ENCODE results near the gene DCAF8. TPM values are rescaled to one million over a fixed set of nuclear protein-coding genes. Genes with fewer than 3 reads are reported as not detected.

DCAF8 gene
- total RNA-seq (2021) (121 to 143 TPM (median 128 TPM) in 3 replicates), Bru-seq, nascent RNA (percentile 94 among the genes with signal in this experiment)
- long read RNA-seq, experiment 1, full-length matches to known transcripts: 91 of 347 reads
- long read RNA-seq, experiment 1, partial matches to known transcripts: 23 of 347 reads
- long read RNA-seq, experiment 1, other reads (novel, unspliced or antisense): 233 of 347 reads
- long read RNA-seq, experiment 2, full-length matches to known transcripts: 18 of 88 reads
- long read RNA-seq, experiment 2, partial matches to known transcripts: 24 of 88 reads
- long read RNA-seq, experiment 2, other reads (novel, unspliced or antisense): 46 of 88 reads
- long read RNA-seq, experiment 3, full-length matches to known transcripts: 9 of 27 reads
- long read RNA-seq, experiment 3, partial matches to known transcripts: 4 of 27 reads
- long read RNA-seq, experiment 3, other reads (novel, unspliced or antisense): 14 of 27 reads

DNA sequence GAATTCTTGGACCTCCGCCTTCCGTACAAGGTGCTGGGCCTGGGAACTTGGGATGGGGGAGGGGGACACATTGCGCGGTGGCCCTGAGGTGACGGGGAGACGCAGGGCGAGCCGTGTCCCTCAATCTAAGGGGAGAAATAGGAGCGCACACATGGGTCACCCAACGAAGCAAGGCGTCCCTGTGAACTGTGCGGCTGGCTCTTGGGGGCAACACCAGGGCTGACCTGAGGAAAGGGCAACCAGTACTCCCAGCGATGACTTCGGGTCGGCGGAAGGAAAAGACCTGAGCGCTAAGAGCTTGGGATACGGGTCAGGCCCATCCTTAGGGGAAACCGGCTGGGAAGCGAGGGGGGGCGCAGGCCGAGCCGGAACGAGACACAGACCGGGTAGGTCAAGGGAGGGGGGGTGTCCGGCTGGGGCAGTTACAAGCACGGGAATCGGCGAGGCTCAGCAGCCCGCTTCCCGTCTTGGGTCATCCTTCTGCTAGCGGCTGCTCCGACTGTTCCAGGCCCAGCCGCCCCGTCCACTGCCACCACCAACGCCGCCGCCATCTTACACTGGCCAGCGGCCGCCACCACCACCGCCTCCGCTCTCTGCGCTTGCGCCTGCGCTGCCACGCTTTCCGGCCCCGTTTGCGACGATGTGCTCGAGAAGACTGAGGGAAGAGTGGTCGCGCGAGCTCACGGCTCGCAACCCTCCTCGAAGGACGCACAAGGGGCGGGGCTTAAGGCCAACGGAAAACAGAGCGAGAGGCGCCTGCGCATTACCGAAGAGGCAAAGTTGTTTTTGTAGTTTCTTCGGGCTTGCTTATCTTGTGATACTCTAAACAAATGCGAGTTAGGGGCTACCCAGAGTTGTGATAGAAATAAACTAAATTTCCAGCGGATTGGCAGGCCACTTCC is at the start of gene DCAF8:
TSS of gene DCAF8 (minus strand) at position 657 of the 902 bp plus-strand sequence. CDS start 18,541 bp downstream, outside the sequence.
- POLR2A ChIA-PET: interaction anchor here (0.5 to 1.8 kb wide), 7 partner anchors 10 to 164 kb away, joined by 3 to 12 read pairs (median 3); partner anchors contain the start of genes IGSF8 and PEX19
- CTCF ChIA-PET: interaction anchor here (0.6 to 8.9 kb wide), 14 partner anchors 10 to 343 kb away, joined by 3 to 60 read pairs (median 4); partner anchors contain the start of gene PEX19
- Mint-ChIP-seq H3K4me3 (peak within 1 kb of the TSS; percentile 98), H3K36me3 (peaks cover 6% of the 10 kb centered on the region), H3K27ac (peak within 1 kb of the TSS; percentile 99), H3K4me1 (peaks cover 32% of the 10 kb centered on the region), H3K27me3 (ENCODE audit: low read depth) (peaks cover 7% of the 10 kb centered on the region; the same call in 1 of the 2 replicates), H3K9me3 (no peaks in the 10 kb centered on the region)
- ATAC-seq (peak; percentile 96), DNase-seq (ENCODE audit: low spot score) (peak; percentile 99)
- TF ChIP-seq JUN (CRISPR knock-in tag; IDR thresholded peaks at IDR 0.05) (peak; percentile 90), ATF1 (CRISPR knock-in tag; IDR thresholded peaks at IDR 0.05) (peak; percentile 93), ZBTB21 (CRISPR knock-in tag; IDR thresholded peaks at IDR 0.05; ENCODE audit: borderline replicate concordance) (peak; percentile 87), ZNF416 (CRISPR knock-in tag; IDR thresholded peaks at IDR 0.05) (peak; percentile 62; the same call in 1 of the 2 replicates), ZNF121 (CRISPR knock-in tag; IDR thresholded peaks at IDR 0.05) (0 out of 2 replicates have a peak, but pooled peaks have one; percentile 2), SMAD4 (CRISPR knock-in tag; IDR thresholded peaks at IDR 0.05) (no peak), ZNF317 (CRISPR knock-in tag; IDR thresholded peaks at IDR 0.05; ENCODE audit: borderline replicate concordance, low read depth) (no peak), RELA (CRISPR knock-in tag; IDR thresholded peaks at IDR 0.05; ENCODE audit: borderline replicate concordance) (no peak), FOXP1 (CRISPR knock-in tag; IDR thresholded peaks at IDR 0.05; ENCODE audit: borderline replicate concordance) (peak; percentile 80), MYBL2 (CRISPR knock-in tag; IDR thresholded peaks at IDR 0.05) (peak; percentile 84; the same call in 1 of the 2 replicates), NFE2L1 (CRISPR knock-in tag; IDR thresholded peaks at IDR 0.05) (0 out of 2 replicates have a peak, but pooled peaks have one; percentile 56), SP1 (CRISPR knock-in tag; conservative IDR thresholded peaks at IDR 0.05) (peak; percentile 95), ZNF138 (CRISPR knock-in tag; conservative IDR thresholded peaks at IDR 0.05) (no peak; the same call in 1 of the 2 replicates), NFATC4 (CRISPR knock-in tag; IDR thresholded peaks at IDR 0.05) (no peak), KAT7 (CRISPR knock-in tag; IDR thresholded peaks at IDR 0.05; ENCODE audit: borderline replicate concordance) (0 out of 2 replicates have a peak, but pooled peaks have one; percentile 66), TEAD1 (CRISPR knock-in tag; IDR thresholded peaks at IDR 0.05) (peak; percentile 82), TP53 (CRISPR knock-in tag; IDR thresholded peaks at IDR 0.05) (peak; percentile 63; the same call in 1 of the 2 replicates), ETV6 (CRISPR knock-in tag; IDR thresholded peaks at IDR 0.05) (peak; percentile 87), ESRRA (CRISPR knock-in tag; IDR thresholded peaks at IDR 0.05; ENCODE audit: borderline replicate concordance) (no peak), CREB1 (CRISPR knock-in tag; IDR thresholded peaks at IDR 0.05) (no peak)
- TF ChIP-seq, protein P1, sequence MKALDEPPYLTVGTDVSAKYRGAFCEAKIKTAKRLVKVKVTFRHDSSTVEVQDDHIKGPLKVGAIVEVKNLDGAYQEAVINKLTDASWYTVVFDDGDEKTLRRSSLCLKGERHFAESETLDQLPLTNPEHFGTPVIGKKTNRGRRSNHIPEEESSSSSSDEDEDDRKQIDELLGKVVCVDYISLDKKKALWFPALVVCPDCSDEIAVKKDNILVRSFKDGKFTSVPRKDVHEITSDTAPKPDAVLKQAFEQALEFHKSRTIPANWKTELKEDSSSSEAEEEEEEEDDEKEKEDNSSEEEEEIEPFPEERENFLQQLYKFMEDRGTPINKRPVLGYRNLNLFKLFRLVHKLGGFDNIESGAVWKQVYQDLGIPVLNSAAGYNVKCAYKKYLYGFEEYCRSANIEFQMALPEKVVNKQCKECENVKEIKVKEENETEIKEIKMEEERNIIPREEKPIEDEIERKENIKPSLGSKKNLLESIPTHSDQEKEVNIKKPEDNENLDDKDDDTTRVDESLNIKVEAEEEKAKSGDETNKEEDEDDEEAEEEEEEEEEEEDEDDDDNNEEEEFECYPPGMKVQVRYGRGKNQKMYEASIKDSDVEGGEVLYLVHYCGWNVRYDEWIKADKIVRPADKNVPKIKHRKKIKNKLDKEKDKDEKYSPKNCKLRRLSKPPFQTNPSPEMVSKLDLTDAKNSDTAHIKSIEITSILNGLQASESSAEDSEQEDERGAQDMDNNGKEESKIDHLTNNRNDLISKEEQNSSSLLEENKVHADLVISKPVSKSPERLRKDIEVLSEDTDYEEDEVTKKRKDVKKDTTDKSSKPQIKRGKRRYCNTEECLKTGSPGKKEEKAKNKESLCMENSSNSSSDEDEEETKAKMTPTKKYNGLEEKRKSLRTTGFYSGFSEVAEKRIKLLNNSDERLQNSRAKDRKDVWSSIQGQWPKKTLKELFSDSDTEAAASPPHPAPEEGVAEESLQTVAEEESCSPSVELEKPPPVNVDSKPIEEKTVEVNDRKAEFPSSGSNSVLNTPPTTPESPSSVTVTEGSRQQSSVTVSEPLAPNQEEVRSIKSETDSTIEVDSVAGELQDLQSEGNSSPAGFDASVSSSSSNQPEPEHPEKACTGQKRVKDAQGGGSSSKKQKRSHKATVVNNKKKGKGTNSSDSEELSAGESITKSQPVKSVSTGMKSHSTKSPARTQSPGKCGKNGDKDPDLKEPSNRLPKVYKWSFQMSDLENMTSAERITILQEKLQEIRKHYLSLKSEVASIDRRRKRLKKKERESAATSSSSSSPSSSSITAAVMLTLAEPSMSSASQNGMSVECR (CRISPR knock-in tag; IDR thresholded peaks at IDR 0.05; ENCODE audit: borderline replicate concordance): peak; percentile 78; the same call in 1 of the 2 replicates
- TF ChIP-seq, protein P2, sequence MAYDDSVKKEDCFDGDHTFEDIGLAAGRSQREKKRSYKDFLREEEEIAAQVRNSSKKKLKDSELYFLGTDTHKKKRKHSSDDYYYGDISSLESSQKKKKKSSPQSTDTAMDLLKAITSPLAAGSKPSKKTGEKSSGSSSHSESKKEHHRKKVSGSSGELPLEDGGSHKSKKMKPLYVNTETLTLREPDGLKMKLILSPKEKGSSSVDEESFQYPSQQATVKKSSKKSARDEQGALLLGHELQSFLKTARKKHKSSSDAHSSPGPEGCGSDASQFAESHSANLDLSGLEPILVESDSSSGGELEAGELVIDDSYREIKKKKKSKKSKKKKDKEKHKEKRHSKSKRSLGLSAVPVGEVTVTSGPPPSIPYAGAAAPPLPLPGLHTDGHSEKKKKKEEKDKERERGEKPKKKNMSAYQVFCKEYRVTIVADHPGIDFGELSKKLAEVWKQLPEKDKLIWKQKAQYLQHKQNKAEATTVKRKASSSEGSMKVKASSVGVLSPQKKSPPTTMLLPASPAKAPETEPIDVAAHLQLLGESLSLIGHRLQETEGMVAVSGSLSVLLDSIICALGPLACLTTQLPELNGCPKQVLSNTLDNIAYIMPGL (CRISPR knock-in tag; IDR thresholded peaks at IDR 0.05): peak; percentile 96
- TF ChIP-seq, protein P3, sequence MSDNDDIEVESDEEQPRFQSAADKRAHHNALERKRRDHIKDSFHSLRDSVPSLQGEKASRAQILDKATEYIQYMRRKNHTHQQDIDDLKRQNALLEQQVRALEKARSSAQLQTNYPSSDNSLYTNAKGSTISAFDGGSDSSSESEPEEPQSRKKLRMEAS (CRISPR knock-in tag; IDR thresholded peaks at IDR 0.05): peak; percentile 86
- TF ChIP-seq, protein P4, sequence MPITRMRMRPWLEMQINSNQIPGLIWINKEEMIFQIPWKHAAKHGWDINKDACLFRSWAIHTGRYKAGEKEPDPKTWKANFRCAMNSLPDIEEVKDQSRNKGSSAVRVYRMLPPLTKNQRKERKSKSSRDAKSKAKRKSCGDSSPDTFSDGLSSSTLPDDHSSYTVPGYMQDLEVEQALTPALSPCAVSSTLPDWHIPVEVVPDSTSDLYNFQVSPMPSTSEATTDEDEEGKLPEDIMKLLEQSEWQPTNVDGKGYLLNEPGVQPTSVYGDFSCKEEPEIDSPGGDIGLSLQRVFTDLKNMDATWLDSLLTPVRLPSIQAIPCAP (CRISPR knock-in tag; IDR thresholded peaks at IDR 0.05): no peak
- TF ChIP-seq, protein P5, sequence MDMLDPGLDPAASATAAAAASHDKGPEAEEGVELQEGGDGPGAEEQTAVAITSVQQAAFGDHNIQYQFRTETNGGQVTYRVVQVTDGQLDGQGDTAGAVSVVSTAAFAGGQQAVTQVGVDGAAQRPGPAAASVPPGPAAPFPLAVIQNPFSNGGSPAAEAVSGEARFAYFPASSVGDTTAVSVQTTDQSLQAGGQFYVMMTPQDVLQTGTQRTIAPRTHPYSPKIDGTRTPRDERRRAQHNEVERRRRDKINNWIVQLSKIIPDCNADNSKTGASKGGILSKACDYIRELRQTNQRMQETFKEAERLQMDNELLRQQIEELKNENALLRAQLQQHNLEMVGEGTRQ (CRISPR knock-in tag; IDR thresholded peaks at IDR 0.05): peak; percentile 35
- TF ChIP-seq, protein P6, sequence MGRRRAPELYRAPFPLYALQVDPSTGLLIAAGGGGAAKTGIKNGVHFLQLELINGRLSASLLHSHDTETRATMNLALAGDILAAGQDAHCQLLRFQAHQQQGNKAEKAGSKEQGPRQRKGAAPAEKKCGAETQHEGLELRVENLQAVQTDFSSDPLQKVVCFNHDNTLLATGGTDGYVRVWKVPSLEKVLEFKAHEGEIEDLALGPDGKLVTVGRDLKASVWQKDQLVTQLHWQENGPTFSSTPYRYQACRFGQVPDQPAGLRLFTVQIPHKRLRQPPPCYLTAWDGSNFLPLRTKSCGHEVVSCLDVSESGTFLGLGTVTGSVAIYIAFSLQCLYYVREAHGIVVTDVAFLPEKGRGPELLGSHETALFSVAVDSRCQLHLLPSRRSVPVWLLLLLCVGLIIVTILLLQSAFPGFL (CRISPR knock-in tag; IDR thresholded peaks at IDR 0.05; ENCODE audit: borderline replicate concordance): no peak

Data from WTC11 (cell line).